Fibroblast of villous mesenchyme (primary cell): ENCODE measurements around the gene ACADM. TPM values are rescaled to one million over a fixed set of nuclear protein-coding genes. Genes with fewer than 3 reads are reported as not detected.
"Not testable (repeated sequence)": the region's sequence is repeated elsewhere in the genome, so short reads cannot be mapped to it uniquely, and the experiment has no call there.

Experiments
- DNase-seq: peaks from one replicate; pipeline ENCODE4 v3.0.0-alpha.2; 2010; ENCODE audit warnings: low read depth
- H3K4me3 ChIP-seq: 2 replicates; pipeline ENCODE4 v1.5.1; 2011; ENCODE audit warnings: low read depth, mild to moderate bottlenecking, low read length
- CTCF ChIP-seq: IDR thresholded peaks from 2 replicates; pipeline ENCODE4 v1.5.1; 2012; ENCODE audit warnings: low read depth, mild to moderate bottlenecking, low read length; ENCODE audit not compliant: insufficient read depth
- total RNA-seq: library from RNA; depleted of rRNA; stranded (reverse); fragments of >200 nt; gene quantifications from 2 replicates; pipeline ENCODE4 v1.2.3, GENCODE V29; 2012

Gene ACADM
- total RNA-seq, 1 donor = 31.5 TPM

GRCh38 chr1:75708910-75709309 lies 15.6 kb upstream of the ACADM start:
- TF ChIP-seq CTCF = no peak
- peak; percentile 27 for DNase-seq
- H3K4me3 ChIP-seq = no peak overlapping the region

GRCh38 chr1:75710832-75711231 lies 13.7 kb upstream of the ACADM start:
- no peak overlapping the region for H3K4me3 ChIP-seq
- no peak for DNase-seq
- TF ChIP-seq CTCF = no peak

GRCh38 chr1:75711846-75712245 lies 12.7 kb upstream of the ACADM start:
- DNase-seq = no peak
- no peak overlapping the region for H3K4me3 ChIP-seq
- TF ChIP-seq CTCF = no peak

GRCh38 chr1:75712306-75712705 lies 12.2 kb upstream of the ACADM start:
- DNase-seq = peak; percentile 4
- TF ChIP-seq CTCF = no peak

GRCh38 chr1:75719810-75720209 lies 4.7 kb upstream of the ACADM start:
- TF ChIP-seq CTCF = no peak
- no peak overlapping the region for H3K4me3 ChIP-seq
- DNase-seq = no peak

More at GRCh38 chr1:75712306-75712705, 12.2 kb upstream of the ACADM start:
- no peak overlapping the region for H3K4me3 ChIP-seq

GRCh38 chr1:75720325-75720724 lies 4.2 kb upstream of the ACADM start:
- H3K4me3 ChIP-seq = no peak overlapping the region
- no peak for DNase-seq
- no peak for TF ChIP-seq CTCF

- DNase-seq = no peak
- no peak overlapping the region for H3K4me3 ChIP-seq
- no peak for TF ChIP-seq CTCF
Observed at GRCh38 chr1:75720820-75721219, 3.7 kb upstream of the ACADM start.

- not testable (repeated sequence) for DNase-seq, H3K4me3 ChIP-seq
Observed at GRCh38 chr1:75722246-75722645, 2.3 kb upstream of the ACADM start.
